ENCODE measurements around the gene NUTM2B.
A peak's percentile ranks its signal among the peaks of the same experiment; 100 is the strongest.
"Not testable (repeated sequence)": the region's sequence is repeated elsewhere in the genome, so short reads cannot be mapped to it uniquely, and the experiment has no call there.

NUTM2B gene, protein sequence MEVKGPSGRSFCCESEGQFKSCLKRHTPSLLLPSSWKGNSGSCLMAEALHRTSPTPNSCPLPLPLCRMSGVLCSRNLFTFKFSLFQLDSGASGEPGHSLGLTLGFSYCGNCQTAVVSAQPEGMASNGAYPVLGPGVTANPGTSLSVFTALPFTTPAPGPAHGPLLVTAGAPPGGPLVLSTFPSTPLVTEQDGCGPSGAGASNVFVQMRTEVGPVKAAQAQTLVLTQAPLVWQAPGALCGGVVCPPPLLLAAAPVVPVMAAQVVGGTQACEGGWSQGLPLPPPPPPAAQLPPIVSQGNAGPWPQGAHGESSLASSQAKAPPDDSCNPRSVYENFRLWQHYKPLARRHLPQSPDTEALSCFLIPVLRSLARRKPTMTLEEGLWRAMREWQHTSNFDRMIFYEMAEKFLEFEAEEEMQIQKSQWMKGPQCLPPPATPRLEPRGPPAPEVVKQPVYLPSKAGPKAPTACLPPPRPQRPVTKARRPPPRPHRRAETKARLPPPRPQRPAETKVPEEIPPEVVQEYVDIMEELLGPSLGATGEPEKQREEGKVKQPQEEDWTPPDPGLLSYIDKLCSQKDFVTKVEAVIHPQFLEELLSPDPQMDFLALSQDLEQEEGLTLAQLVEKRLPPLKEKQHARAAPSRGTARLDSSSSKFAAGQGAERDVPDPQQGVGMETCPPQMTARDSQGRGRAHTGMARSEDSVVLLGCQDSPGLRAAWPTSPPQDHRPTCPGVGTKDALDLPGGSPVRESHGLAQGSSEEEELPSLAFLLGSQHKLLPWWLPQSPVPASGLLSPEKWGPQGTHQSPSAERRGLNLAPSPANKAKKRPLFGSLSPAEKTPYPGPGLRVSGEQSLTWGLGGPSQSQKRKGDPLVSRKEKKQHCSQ

DNA sequence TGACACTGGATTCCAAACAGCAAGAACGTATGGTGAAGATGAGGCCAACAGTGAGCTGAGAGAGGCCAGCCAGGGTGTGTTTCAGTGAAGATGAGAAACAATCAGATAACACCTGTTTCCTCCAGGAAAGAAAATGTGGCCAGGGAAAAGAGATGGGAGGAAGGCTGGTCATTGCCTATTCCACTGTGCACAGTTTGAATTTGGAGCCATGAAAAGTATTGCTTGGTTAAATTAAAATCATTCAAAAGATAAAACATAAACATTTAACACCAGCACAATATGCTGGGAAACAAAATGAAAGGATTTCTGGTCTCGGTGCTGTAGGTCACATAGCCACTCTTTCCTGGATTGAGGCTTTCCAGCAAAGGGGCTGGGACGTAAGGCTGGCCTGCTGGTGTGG, at the start of gene NUTM2B:
NUTM2B (plus strand) TSS at position 301 of the 400 bp plus-strand sequence. CDS start 383 bp downstream, outside the sequence.
- in situ Hi-C loops (cut with HindIII; ENCODE audit: low pct_unique_long_range_greater_than_20kb, low sequenced_read_pairs); DNase-seq (ENCODE audit: low read depth in 1 of 2, low spot score in 1 of 2): not testable (repeated sequence)

- DNase-seq (ENCODE audit: low read depth in 1 of 2, low spot score in 1 of 2); in situ Hi-C loops (cut with HindIII; ENCODE audit: low pct_unique_long_range_greater_than_20kb, low sequenced_read_pairs): not testable (repeated sequence)
Measured at GRCh38 chr10:79663287-79663686, 39.7 kb upstream of the NUTM2B start.

DNA sequence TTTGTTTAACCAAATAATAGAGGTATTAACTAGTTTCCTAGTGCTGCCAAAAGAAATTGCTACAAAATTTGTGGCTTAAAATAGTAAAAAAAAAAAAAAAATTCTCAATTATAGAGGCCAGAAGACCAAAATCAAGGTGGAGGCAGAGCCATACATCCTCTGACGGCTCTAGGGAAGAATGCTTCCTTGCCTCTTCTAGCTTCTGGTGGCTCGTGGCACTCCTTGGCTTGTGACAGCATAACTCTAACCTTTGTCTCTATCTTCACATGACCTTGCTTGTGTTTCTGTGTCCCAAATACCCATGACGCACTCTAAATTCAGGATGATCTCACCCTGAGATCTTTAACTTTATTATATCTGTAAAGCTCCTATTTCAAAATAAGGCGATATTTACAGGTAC, 38.3 kb upstream of the NUTM2B start:
- in situ Hi-C loops (cut with HindIII; ENCODE audit: low pct_unique_long_range_greater_than_20kb, low sequenced_read_pairs) = not testable (repeated sequence)

GRCh38 chr10:79669248-79669788, 33.7 kb upstream of the NUTM2B start:
- DNase-seq (ENCODE audit: low read depth in 1 of 2, low spot score in 1 of 2); in situ Hi-C loops (cut with HindIII; ENCODE audit: low pct_unique_long_range_greater_than_20kb, low sequenced_read_pairs): not testable (repeated sequence)

More for the DNA sequence above, 38.3 kb upstream of the NUTM2B start:
- not testable (repeated sequence) for DNase-seq (ENCODE audit: low read depth in 1 of 2, low spot score in 1 of 2)

- in situ Hi-C loops (cut with HindIII; ENCODE audit: low pct_unique_long_range_greater_than_20kb, low sequenced_read_pairs); DNase-seq (ENCODE audit: low read depth in 1 of 2, low spot score in 1 of 2): not testable (repeated sequence)
Measured at GRCh38 chr10:79674878-79675277, 28.1 kb upstream of the NUTM2B start.

- in situ Hi-C loops (cut with HindIII; ENCODE audit: low pct_unique_long_range_greater_than_20kb, low sequenced_read_pairs); DNase-seq (ENCODE audit: low read depth in 1 of 2, low spot score in 1 of 2): not testable (repeated sequence)
Measured at GRCh38 chr10:79683026-79683883, 19.8 kb upstream of the NUTM2B start.

GRCh38 chr10:79683884-79684720, 18.9 kb upstream of the NUTM2B start:
- DNase-seq (ENCODE audit: low read depth in 1 of 2, low spot score in 1 of 2); in situ Hi-C loops (cut with HindIII; ENCODE audit: low pct_unique_long_range_greater_than_20kb, low sequenced_read_pairs): not testable (repeated sequence)

GRCh38 chr10:79685044-79685685, 17.9 kb upstream of the NUTM2B start:
- DNase-seq (ENCODE audit: low read depth in 1 of 2, low spot score in 1 of 2) = peak in 1 of 2 experiments; percentile 78
- in situ Hi-C loops (cut with HindIII; ENCODE audit: low pct_unique_long_range_greater_than_20kb, low sequenced_read_pairs) = not testable (repeated sequence)

DNA sequence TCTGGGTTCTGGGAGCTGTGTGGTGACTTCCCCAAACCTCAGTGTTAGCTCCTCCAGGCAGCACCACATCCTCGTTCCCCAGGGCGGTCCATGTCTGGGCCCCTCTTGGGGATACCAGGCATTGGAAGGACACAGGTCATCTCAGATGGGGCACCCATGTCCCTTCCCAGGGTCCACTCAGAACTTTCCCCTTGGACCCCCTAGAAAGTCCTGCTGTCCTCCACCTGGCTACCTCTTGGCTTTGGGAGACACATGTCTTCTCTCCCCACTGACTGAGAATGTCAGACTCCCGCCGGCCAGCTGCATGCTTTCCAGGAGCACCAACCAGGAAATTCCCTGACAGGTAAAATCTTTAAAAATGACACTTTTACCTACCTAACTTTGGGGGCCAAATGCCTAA, 16.4 kb upstream of the NUTM2B start:
- in situ Hi-C loops (cut with HindIII; ENCODE audit: low pct_unique_long_range_greater_than_20kb, low sequenced_read_pairs); DNase-seq (ENCODE audit: low read depth in 1 of 2, low spot score in 1 of 2): not testable (repeated sequence)

GRCh38 chr10:79687406-79688150, 15.4 kb upstream of the NUTM2B start:
- in situ Hi-C loops (cut with HindIII; ENCODE audit: low pct_unique_long_range_greater_than_20kb, low sequenced_read_pairs); DNase-seq (ENCODE audit: low read depth in 1 of 2, low spot score in 1 of 2): not testable (repeated sequence)

DNA sequence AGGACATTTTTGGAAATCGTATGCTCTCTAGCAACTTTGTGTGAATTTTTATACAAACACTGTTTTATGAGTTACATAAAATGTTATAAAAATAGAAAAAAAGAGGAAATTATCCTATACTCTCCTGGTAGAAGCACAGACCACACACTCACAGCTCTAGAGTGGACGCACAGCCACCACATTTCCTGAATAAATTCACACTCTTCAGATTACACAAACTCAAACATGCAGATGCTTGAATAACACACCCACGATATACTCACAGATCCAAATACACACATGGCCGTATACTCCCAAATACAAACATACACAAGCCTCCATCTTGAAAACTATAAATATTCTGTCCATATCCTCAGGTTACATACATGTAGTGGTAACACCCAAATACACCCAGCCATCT, 14.2 kb upstream of the NUTM2B start:
- DNase-seq (ENCODE audit: low read depth in 1 of 2, low spot score in 1 of 2); in situ Hi-C loops (cut with HindIII; ENCODE audit: low pct_unique_long_range_greater_than_20kb, low sequenced_read_pairs): not testable (repeated sequence)

DNA sequence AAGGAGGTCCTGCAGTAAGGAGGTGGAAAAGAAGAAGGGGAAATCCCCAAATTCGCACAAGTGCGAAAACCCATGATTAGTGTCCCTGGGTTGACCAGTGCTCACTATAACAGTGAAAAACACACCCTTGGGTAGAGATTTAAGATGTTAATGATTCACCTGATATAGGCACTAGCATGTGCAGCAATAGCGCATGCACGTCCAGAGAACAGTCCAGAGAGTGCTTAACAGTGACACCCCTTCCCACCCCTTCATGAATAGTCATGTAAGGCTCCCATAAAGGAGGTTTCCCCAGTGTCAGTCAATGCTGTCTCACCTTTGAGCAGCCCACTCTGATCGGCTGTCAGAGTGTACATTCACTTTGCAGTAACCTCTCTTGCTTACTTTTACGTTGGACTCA, 6.4 kb upstream of the NUTM2B start:
- in situ Hi-C loops (cut with HindIII; ENCODE audit: low pct_unique_long_range_greater_than_20kb, low sequenced_read_pairs) = not testable (repeated sequence)

DNA sequence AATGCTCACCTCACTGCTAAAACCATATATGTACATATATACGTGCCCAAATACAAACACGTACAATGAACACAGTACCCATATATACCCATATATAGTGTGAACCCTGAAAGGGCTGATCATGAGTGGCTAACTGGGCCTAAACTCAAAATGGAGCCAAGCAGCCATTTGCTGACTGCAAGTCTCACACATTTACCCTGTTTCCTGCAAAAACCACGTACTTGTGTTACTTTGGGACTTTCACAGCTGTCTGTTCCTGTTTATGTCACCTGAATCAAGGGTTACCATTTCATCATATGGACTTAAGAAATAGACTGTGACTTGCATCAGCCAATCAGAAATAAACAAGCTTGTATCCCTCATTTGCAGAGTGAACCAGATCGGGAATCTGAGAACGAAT, 5.9 kb upstream of the NUTM2B start:
- in situ Hi-C loops (cut with HindIII; ENCODE audit: low pct_unique_long_range_greater_than_20kb, low sequenced_read_pairs); DNase-seq (ENCODE audit: low read depth in 1 of 2, low spot score in 1 of 2): not testable (repeated sequence)

More for the DNA sequence above, 6.4 kb upstream of the NUTM2B start:
- DNase-seq (ENCODE audit: low read depth in 1 of 2, low spot score in 1 of 2) = not testable (repeated sequence)

DNA sequence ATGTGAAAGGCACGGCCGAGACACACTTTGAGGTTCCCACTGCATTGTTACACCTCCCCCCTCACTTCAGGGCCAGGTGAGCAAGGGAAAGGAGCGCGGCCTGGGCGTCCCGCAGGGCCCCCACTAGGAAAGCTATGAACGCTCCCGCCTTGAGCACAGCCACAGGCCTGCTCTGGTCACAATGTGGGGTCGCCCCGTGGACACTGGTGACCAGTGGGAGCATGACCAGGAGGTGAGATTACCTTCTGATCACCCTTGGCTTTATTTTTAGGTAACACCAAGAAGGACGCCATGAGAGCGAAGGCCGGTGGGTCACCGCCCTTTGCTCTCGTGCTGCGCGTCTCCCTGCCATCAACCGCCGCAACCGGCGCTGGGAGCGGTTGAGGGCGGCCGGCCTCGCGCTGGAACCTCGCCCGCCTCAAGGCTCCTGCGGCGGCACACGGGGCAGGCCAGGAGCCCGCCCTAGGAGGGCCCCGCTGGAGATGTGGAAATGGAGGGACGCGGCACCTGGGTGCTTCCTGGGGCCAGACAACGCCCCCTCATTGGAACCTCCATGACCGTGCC, 2.6 kb upstream of the NUTM2B start:
- in situ Hi-C loops (cut with HindIII; ENCODE audit: low pct_unique_long_range_greater_than_20kb, low sequenced_read_pairs); DNase-seq (ENCODE audit: low read depth in 1 of 2, low spot score in 1 of 2): not testable (repeated sequence)

- DNase-seq (ENCODE audit: low read depth in 1 of 2, low spot score in 1 of 2); in situ Hi-C loops (cut with HindIII; ENCODE audit: low pct_unique_long_range_greater_than_20kb, low sequenced_read_pairs): not testable (repeated sequence)
Measured at GRCh38 chr10:79707017-79707416, 4.0 kb downstream of the NUTM2B start.

Measured in T47D (cell line).